Heart left ventricle (tissue), 13 donors: ENCODE results near the gene IGFBPL1.

ENCODE experiments used
- POLR2A ChIP-seq, 2 donors: fragments of 450-650 bp; IDR thresholded peaks; one replicate each; pipeline ENCODE4 v1.6.1; 2017; ENCODE audit warnings: antibody characterized with exemption in 2 of 2, mild to moderate bottlenecking in 2 of 2, moderate library complexity in 2 of 2
- TF ChIP-seq, protein P1 (sequence below), 12 donors: fragments of 200-600 bp; sonication (generic) in 4 of 12; IDR thresholded peaks; one replicate each; pipeline versions ENCODE4 v1.5.0 to v1.8.0; 2018 to 2022; ENCODE audit warnings: antibody characterized with exemption in 12 of 12, mild to moderate bottlenecking in 5 of 12
- donor health status: ischemic (EF 13 %, LVEDD 7.1; RV severe dilation, severe dysfunction).
- donor health status: DM: no; HTN: yes; CAD: no.
- donor health status: DM: no; HTN: no; CAD: no.
- donor health status: ischemic (EF 25% LVEDD 6.9; RV normal size, moderate dysfunction).
- donor health status: ischemic (EF 25% LVEDD 5.7; RV mildly dilated, moderate dysfunction).
- donor health status: ischemic (EF 35%, LVEDD 5.7; RV mildly dilated, moderate dysfunction).
- donor health status: nonischemic (EF 11% LVEDD 7.7; RV severe dilation, severe dysfunction).
- donor health status: DM: yes; HTN: yes; CAD: no.
- donor health status: PGD.
- donor health status: ischemic (EF 29% LVEDD 5.4; RV normal size, mild dysfunction).
- donor health status: nonischemic (EF 23%, LVEDD 6.1; RV moderate dilation, normal function).

DNA sequence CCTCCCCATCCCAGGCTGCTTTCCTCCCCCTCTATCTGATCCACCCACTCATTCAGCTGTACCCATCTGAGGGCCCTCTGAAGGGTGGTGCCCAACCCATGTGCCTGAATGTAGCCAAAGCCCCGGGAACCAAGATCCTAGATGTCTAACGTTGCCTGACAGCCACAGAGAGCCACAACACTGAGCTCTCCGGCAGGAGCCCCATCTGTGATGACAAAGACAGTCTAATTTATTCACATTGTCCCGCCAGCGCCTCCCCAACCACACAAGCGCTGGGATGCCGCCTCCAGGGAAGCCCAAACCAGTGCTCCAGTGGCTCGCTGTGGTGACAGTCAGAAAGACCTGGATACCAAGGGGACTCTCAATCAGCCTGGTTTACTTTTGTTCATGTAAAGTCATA is 8.4 kb downstream of the IGFBPL1 start:
- TF ChIP-seq, protein P1, sequence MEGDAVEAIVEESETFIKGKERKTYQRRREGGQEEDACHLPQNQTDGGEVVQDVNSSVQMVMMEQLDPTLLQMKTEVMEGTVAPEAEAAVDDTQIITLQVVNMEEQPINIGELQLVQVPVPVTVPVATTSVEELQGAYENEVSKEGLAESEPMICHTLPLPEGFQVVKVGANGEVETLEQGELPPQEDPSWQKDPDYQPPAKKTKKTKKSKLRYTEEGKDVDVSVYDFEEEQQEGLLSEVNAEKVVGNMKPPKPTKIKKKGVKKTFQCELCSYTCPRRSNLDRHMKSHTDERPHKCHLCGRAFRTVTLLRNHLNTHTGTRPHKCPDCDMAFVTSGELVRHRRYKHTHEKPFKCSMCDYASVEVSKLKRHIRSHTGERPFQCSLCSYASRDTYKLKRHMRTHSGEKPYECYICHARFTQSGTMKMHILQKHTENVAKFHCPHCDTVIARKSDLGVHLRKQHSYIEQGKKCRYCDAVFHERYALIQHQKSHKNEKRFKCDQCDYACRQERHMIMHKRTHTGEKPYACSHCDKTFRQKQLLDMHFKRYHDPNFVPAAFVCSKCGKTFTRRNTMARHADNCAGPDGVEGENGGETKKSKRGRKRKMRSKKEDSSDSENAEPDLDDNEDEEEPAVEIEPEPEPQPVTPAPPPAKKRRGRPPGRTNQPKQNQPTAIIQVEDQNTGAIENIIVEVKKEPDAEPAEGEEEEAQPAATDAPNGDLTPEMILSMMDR (IDR thresholded peaks at IDR 0.05) = no peak
- no peak for TF ChIP-seq POLR2A (IDR thresholded peaks at IDR 0.05)
